Fibroblast of skin of back (primary cell): ENCODE results near the gene TRAF1.
A peak's percentile ranks its signal among the peaks of the same experiment; 100 is the strongest.

Experiments
- DNase-seq: peaks from one replicate; pipeline ENCODE4 v3.0.0-alpha.2; 2013

Gene TRAF1

DNA sequence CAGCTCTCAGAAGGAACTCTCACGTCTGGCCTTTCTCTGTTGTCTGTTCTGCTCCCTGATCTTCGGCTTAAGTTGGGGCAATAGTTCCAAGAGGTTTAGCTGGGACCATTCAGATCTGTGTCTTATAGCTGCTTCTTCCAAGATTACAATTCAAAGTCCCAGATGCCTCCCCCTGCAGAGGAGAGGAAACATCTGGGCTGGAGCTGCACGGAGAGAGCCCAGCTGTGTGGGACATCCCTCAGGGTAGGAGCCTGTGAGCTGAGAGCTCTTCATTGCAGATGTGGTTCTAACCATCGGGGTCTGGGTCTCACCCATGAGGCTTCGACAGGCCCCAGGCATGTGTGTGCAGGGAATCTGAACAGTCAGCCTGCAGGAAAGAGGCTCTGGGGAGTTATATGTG is 40.6 kb downstream of the TRAF1 start:
- DNase-seq: no peak

DNA sequence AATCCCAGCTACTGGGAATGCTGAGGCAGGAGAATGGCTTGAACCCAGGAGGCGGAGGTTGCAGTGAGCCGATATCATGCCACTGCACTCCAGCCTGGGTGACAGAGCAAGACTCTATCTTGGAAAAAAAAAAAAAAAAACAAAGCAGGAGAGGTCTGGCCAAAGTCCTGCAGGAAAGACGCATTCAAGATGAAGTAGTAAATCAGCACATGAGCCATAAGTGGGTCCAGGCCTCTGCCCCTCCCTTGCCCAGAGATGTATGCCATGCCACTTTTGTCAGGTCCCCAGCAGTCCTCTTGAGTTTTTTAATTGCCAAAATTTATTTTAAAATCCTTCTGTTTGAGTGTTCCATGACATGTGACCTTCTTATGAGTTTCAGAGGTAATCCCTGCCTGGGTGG is 41.1 kb downstream of the TRAF1 start:
- DNase-seq: no peak

- DNase-seq: no peak
Observed at GRCh38 chr9:120883608-120883996, 43.0 kb downstream of the TRAF1 start.

- no peak for DNase-seq
Observed at GRCh38 chr9:120882935-120883607, 43.5 kb downstream of the TRAF1 start.

DNA sequence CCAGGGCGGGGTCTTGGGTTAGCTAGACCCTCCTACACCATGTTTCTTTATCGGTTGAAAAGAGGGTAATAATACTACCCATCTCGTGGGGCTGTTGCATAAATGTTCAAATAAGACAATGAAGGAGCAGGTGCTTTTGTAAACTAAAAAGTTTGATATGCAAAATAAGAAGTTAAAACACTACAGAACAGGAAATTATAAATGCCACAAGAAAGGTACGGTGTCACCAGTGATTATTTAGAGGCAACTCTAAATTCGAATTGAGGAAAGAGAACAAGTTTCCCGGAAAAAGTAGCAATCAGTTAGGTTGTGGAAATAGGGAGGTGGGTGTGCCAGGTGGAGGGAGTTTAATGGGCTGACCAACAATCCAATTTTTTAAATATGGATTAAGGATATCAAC is 47.1 kb downstream of the TRAF1 start:
- no peak for DNase-seq

DNA sequence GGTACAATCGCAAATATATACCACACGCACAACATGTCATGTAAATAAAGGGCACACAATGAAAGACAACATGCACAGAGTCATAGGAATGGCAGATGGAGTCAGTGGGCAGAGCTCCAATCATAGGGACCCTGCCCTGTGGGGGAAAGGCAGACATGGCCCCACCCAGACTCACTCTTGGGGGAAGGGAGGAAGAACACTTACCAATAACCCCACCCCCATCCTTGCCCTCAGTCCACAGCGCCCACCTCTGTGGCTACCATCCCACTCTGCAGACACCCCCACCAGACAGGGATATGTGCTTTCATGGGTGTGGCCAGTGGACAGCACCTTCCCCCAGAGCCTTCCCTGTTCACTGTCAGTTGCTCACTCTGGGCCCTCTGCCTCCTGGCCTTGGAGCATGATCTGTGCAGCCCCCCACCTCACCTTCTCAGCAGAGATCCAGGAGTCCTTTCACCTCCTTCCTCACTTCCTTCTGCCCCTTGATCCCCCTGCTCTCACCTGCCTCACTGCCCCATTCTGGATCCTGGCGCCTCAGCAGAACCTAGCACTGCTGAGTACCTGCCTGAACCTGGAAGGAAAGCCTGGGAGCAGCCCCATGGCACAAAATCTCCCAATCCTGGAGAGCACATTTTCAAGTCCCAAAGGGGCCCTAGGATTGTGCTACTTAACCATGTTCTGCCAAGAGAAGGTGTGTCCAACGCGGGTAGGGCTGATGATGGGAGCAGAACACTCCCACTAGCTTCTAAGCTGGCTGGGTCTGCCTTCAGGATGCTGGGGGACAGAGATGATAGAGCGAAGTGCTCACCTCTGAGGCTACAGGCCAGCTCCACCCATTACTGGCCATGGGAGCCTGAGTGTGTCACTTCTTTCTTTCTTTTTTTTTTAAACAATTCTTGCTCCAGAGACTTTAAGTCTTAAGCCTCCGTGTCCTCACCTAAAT is 48.1 kb downstream of the TRAF1 start:
- DNase-seq: no peak

DNA sequence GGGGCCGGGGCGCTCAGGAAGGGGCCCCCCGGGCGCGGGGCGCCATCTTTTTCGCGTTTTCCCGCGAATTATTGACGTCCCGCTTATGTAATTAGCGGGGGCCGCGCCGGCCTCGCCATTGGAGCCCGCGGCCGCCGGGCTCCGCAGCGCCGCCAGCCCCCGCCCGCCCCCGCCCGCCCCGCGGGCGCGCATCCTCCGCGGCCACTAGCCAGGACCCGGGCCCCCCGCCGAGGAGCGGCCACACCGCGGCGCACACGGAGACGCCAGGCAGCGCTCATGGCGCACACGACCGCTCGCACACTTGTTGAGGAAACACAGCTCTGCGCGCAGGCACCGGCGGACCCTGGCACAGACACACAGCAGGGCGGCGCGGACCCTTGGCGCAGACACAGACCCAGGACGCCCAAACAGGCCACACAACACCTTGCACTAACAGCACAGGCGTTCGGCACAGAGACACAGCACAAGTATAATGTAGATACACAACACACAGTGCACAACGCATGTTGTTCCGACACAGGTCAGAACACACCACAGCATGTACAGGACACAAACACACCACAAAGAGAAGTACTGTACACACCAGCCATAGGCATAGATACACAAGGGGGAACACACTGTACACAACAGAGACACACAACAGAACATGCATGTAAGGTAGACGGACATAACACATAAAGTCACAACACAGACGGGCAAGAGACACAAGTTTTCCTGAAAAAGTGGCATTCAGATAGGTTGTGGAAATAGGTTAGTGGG is 49.1 kb downstream of the TRAF1 start:
- DNase-seq: peak; percentile 73

- DNase-seq: peak; percentile 52
Observed at GRCh38 chr9:120876842-120877240, 49.8 kb downstream of the TRAF1 start, which contains the start of gene PHF19. PHF19 (minus strand) TSS chr9:120877188; CDS start chr9:120874741, 2,447 bp downstream.

GRCh38 chr9:120875954-120876841 is 50.4 kb downstream of the TRAF1 start:
- peak; percentile 95 for DNase-seq

DNA sequence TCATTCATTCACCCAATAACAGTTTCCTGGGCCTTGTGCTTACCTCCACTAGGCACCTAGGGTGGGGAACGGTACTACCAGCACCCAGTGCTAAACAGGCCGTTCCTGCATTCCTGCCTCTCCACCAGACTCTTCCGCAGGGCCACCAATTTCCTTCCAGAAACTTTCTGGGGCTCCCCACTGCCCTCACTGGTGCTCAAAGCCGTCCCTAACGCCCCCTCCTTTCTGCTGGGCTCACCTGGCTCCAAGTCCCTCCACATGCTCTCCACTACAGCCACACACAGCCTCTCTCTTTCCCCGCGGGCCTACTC is 51.0 kb downstream of the TRAF1 start:
- DNase-seq: no peak

GRCh38 chr9:120875195-120875565 is 51.4 kb downstream of the TRAF1 start:
- no peak for DNase-seq

- DNase-seq: no peak
Observed at GRCh38 chr9:120874226-120875194, 52.1 kb downstream of the TRAF1 start.

DNA sequence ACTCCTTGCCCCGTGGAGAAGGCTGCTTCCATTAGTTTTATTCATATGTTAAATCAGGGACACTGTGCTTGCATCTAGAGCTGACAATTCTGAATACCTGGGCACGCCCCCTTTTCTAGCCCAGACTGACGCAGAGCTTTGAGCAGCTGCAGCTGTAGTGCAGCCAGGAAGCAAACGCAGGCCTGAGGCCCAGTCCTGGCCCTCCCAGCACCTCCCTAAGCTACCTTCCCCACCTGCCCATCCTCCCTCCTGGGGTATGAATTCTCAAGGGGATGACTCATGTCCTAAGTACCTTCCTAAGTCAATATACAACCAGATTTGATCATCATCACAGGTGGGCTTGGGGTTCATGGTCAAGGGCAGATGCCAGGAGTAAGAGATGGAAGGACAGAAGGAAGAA is 53.1 kb downstream of the TRAF1 start:
- DNase-seq: no peak

DNA sequence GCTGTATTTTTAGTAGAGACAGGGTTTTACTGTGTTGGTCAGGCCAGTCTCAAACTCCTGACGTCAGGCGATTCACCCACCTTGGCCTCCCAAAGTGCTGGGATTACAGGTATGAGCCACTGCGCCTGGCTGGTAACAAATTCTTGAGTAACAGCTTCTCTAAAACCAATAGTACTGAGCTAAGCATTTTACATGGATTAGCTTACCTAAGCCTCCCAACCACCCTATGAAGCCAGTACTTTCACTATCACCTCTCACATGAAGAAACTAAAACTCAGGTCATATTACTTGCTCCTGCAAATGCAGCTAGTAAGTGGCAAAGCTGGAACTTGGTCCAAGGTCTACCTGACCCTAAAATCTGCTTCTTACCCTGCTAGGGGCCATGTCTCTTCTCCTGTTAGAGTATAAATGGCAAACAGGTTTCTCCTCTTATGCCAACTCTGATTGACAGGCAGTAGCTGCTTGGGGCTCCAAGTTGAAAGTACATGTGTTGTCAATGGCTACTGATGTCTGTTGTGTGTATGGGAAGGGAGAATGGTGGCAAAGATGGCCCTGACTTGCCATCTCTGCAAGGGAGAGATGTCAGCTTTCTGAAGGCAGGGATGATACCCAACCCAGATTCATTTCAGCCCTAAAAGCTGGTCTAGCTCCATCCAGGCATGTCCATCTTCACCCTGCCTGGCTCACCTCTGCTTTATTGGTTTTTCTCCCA is 53.6 kb downstream of the TRAF1 start:
- no peak for DNase-seq

DNA sequence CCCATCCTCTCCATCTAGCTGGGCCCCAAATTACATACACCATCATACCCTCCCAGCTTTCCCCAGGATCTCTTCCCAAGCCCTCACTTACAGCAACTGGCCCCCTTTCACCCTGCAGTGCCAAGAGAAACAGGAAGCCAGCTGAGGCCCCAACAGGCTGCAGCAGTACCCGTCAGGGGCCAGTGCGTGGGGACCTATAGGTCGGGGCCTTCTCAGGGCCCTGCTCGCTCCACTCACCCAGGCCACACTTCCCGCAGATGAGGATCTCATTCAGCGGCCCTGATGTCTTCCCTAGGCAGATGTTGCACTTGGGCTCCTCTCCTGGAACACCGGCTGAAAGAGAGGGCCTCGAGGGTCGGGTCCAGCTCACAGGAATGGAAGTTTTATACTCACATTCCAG is 56.4 kb downstream of the TRAF1 start:
- no peak for DNase-seq

DNA sequence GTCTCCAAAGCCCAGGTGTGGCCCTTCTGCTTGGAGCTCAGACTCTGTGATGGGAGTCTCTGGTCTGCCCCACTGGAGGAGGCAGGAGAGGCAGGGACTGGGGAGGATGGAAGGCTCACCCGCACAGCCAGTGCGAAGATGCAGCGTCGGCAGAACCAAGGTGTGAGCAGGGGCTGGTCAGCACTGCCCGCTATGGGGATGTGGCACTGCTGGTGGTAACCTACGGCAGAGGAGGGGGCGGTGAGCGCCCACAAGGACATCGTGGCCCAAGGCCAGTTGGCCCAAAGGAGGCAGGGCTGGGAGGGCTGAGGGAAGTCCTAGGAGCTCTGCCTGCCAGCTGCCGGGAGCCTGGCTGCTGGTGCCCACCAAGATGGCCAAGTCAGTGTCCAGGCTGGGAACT is 56.9 kb downstream of the TRAF1 start:
- DNase-seq: no peak

GRCh38 chr9:120869360-120869687 is 57.3 kb downstream of the TRAF1 start:
- no peak for DNase-seq

- DNase-seq: peak; percentile 96
Observed at GRCh38 chr9:120868676-120869359, 57.8 kb downstream of the TRAF1 start.

DNA sequence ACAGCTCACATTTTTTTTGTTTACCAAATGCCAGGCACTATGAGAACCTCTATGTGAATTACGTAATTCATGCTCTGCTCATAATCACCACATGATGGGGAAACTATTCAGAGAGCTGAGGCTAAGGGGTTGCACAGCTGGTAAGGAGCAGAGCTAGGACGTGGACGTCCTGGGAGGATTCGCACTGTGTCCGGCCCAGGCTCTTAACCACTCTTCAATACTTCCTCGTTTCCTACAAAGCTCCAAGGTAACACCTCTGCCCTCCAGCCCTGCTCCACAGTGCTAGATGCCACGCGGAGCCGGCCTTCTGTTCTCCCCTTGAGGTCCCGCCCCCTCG is 58.3 kb downstream of the TRAF1 start:
- DNase-seq: no peak
